Endothelial cell of umbilical vein (primary cell): ENCODE data around the gene GLRX. TPM values are rescaled to one million over a fixed set of nuclear protein-coding genes. Genes with fewer than 3 reads are reported as not detected.
"Not testable (repeated sequence)": the region's sequence is repeated elsewhere in the genome, so short reads cannot be mapped to it uniquely, and the experiment has no call there.

Experiments used
- BruUV-seq: library from RNA; stranded (reverse); fragments of 400-500 nt; replicated peaks from 2 replicates; lab custom pipeline; 2021; lab: Mats Ljungman, UMichigan
- CTCF ChIA-PET: fragments of 300-600, 350-600 bp; sonication (Branson Sonifier 250); formaldehyde crosslinking; loops from one replicate; lab custom pipeline; 2021; ENCODE audit warnings: antibody characterized with exemption, inconsistent platforms; lab: Charles Lee
- POLR2A ChIA-PET: fragments of 300-600, 350-600 bp; sonication (Branson Sonifier 250); formaldehyde crosslinking; loops from one replicate; lab custom pipeline; 2021; ENCODE audit warnings: antibody characterized with exemption, inconsistent platforms; lab: Charles Lee
- DNase-seq: peaks from one replicate; pipeline ENCODE4 v3.0.0-alpha.2; 2011; ENCODE audit warnings: low read depth, low spot score
- FAIRE-seq: peaks from 2 replicates; lab custom pipeline; 2011; peaks lifted over from hg19 to GRCh38; lab: Jason Lieb, UNC
- H2AFZ ChIP-seq: 2 replicates; pipeline ENCODE4 v1.6.0; 2012; ENCODE audit warnings: low read depth, low read length, control low read depth, inconsistent platforms
- H3K27ac ChIP-seq: 2 replicates; pipeline ENCODE4 v1.5.1; 2011; ENCODE audit warnings: low read depth, mild to moderate bottlenecking, control low read depth, low read length, moderate library complexity; ENCODE audit not compliant: insufficient read depth
- H3K27me3 ChIP-seq, 2 experiments: 2 replicates each; pipeline versions ENCODE4 v1.6.0 to v1.6.1; 2011; ENCODE audit warnings: low read length in 2 of 2, mixed read lengths in 1 of 2; ENCODE audit not compliant: control insufficient read depth in 2 of 2, insufficient read depth in 2 of 2
- H3K36me3 ChIP-seq, 2 experiments: 2 replicates in 1 of 2; 3 replicates in 1 of 2; pipeline ENCODE4 v1.5.1; 2011; ENCODE audit warnings: low read length in 2 of 2, mild to moderate bottlenecking in 1 of 2, moderate library complexity in 1 of 2; ENCODE audit not compliant: control insufficient read depth in 2 of 2, insufficient read depth in 2 of 2; ENCODE audit errors: extremely low read depth in 1 of 2
- H3K4me1 ChIP-seq: 3 replicates; pipeline ENCODE4 v1.5.1; 2011; ENCODE audit warnings: mild to moderate bottlenecking, low read length; ENCODE audit not compliant: control insufficient read depth, insufficient read depth; ENCODE audit errors: extremely low read depth
- H3K4me2 ChIP-seq: 2 replicates; pipeline ENCODE4 v1.6.1; 2011; ENCODE audit warnings: low read length, control low read depth, mixed read lengths; ENCODE audit not compliant: insufficient read depth
- H3K4me3 ChIP-seq, 3 experiments: fragments of 200-600 bp in 1 of 3; sonication (generic), shearing (Covaris generic) in 1 of 3; replicated peaks in 1 of 3; 2 replicates each; pipeline ENCODE4 v1.5.1; 2011 to 2016; ENCODE audit warnings: control low read depth in 3 of 3, low read length in 3 of 3, mild to moderate bottlenecking in 2 of 3, inconsistent platforms in 1 of 3, low read depth in 1 of 3, moderate library complexity in 1 of 3; ENCODE audit not compliant: insufficient read depth in 1 of 3
- H3K79me2 ChIP-seq: 2 replicates; pipeline ENCODE4 v1.6.0; 2012; ENCODE audit warnings: low read length, inconsistent platforms; ENCODE audit not compliant: control insufficient read depth, insufficient read depth
- H3K9ac ChIP-seq: replicated peaks from 2 replicates; pipeline ENCODE3; 2011; ENCODE audit warnings: low read length, control low read depth; ENCODE audit not compliant: insufficient read depth; ENCODE audit errors: extremely low read depth
- H3K9me1 ChIP-seq: replicated peaks from 3 replicates; pipeline ENCODE4 v1.6.0; 2011; ENCODE audit warnings: mild to moderate bottlenecking, low read length; ENCODE audit not compliant: control insufficient read depth, insufficient read depth; ENCODE audit errors: extremely low read depth
- H3K9me3 ChIP-seq: replicated peaks from 2 replicates; pipeline ENCODE4 v1.5.1; 2012; ENCODE audit warnings: low read length, inconsistent platforms; ENCODE audit not compliant: control insufficient read depth, insufficient read depth
- H4K20me1 ChIP-seq: replicated peaks from 2 replicates; pipeline ENCODE3; 2011; ENCODE audit warnings: mild to moderate bottlenecking, low read length; ENCODE audit not compliant: control insufficient read depth, insufficient read depth; ENCODE audit errors: extremely low read depth
- CTCF ChIP-seq, 2 donors: IDR thresholded peaks; 1 replicate in 1 of 2; 2 replicates in 1 of 2; pipeline ENCODE4 v1.5.1; 2011; ENCODE audit warnings: low read length in 2 of 2, mild to moderate bottlenecking in 2 of 2, moderate library complexity in 2 of 2, control low read depth in 1 of 2, inconsistent platforms in 1 of 2, low read depth in 1 of 2; ENCODE audit not compliant: insufficient read depth in 1 of 2; ENCODE audit errors: extremely low read depth in 1 of 2
- EZH2 ChIP-seq: IDR thresholded peaks from 2 replicates; pipeline ENCODE4 v1.6.1; 2012; ENCODE audit warnings: borderline replicate concordance, low read depth, mild to moderate bottlenecking, moderate library complexity, low read length, inconsistent platforms; ENCODE audit not compliant: severe bottlenecking
- FOS ChIP-seq: IDR thresholded peaks from 2 replicates; pipeline ENCODE4 v1.6.1; 2011; ENCODE audit warnings: mild to moderate bottlenecking, low read length, moderate library complexity, borderline replicate concordance; ENCODE audit not compliant: insufficient read depth
- GATA2 ChIP-seq: IDR thresholded peaks from 2 replicates; pipeline ENCODE4 v1.7.0; 2011; ENCODE audit warnings: low read depth, mild to moderate bottlenecking, moderate library complexity, mixed read lengths, low read length; ENCODE audit not compliant: insufficient read length, insufficient read depth
- JUN ChIP-seq: IDR thresholded peaks from 2 replicates; pipeline ENCODE4 v1.6.1; 2011; ENCODE audit warnings: borderline replicate concordance, low read depth; ENCODE audit not compliant: insufficient read length, insufficient read depth
- MAX ChIP-seq: IDR thresholded peaks from 2 replicates; pipeline ENCODE4 v1.6.1; 2011; ENCODE audit not compliant: insufficient read depth, insufficient read length
- MYC ChIP-seq: IDR thresholded peaks from one replicate; pipeline ENCODE4 v1.6.1; 2011; ENCODE audit warnings: mild to moderate bottlenecking, low read depth, low read length
- POLR2A ChIP-seq: IDR thresholded peaks from 2 replicates; pipeline ENCODE4 v1.6.1; 2012; ENCODE audit warnings: low read depth, mild to moderate bottlenecking, control low read depth, low read length
- POLR2AphosphoS5 ChIP-seq: IDR thresholded peaks from 2 replicates; pipeline ENCODE4 v1.6.1; 2012; ENCODE audit warnings: low read depth, mild to moderate bottlenecking, control low read depth, low read length, moderate library complexity; ENCODE audit not compliant: insufficient read depth
- dilution Hi-C: fragments of 300-500 bp; cut with MboI; formaldehyde crosslinking; loops from one replicate; pipeline ENCODE4 v1.15.0; 2019; ENCODE audit warnings: low sequenced_read_pairs; ENCODE audit not compliant: extremely low pct_ligation_motif_present
- intact Hi-C: fragments of 100-400 bp; cut with micrococcal nuclease; formaldehyde crosslinking; loops from one replicate; pipeline ENCODE4 v1.10.0; 2022
- polyA plus RNA-seq, 4 experiments: library from polyadenylated mRNA; depleted of rRNA in 3 of 4; stranded (reverse) in 3 of 4; unstranded in 1 of 4; fragments of >200 nt; gene quantifications; 2 replicates each; pipeline versions ENCODE4 v1.2.1 to v1.2.3, GENCODE V29; 2011 to 2012; ENCODE audit warnings: missing spikeins in 1 of 4
- total RNA-seq: library from RNA; stranded (reverse); gene quantifications from 2 replicates; pipeline ENCODE4 v1.2.3, GENCODE V29; 2021

Gene GLRX
- total and polyA plus RNA-seq, 2 donors (not counting 3 experiments of a cell fraction or from before 2014, with no cell fraction given): 14.2 to 40.3 TPM

- no peaks in the 10 kb centered on the region for H3K9me3 ChIP-seq
- intact Hi-C loops: loop anchor here (10.0 kb wide), 1 partner anchor 322 kb away; no protein-coding TSS in a partner anchor
- BruUV-seq: no TSS peak
- no peak overlapping the region for H3K4me3 ChIP-seq
- no peak overlapping the region for H3K27ac ChIP-seq
- no peak overlapping the region for H3K4me2 ChIP-seq
- ChIA-PET CTCF (interaction anchor here (1.0 to 14.6 kb wide), 4 partner anchors 31 to 207 kb away, joined by 3 to 201 read pairs (median 4); no protein-coding TSS in a partner anchor), POLR2A (interaction anchor here (0.7 kb wide), 1 partner anchor 85 kb away, joined by 5 read pairs; no protein-coding TSS in a partner anchor)
- no peak for DNase-seq
- no peak overlapping the region for H3K9ac ChIP-seq
- no peaks in the 10 kb centered on the region for H4K20me1 ChIP-seq
- H3K79me2 ChIP-seq: no peaks in the 10 kb centered on the region
- dilution Hi-C loops: no loop called here
- no peaks in the 10 kb centered on the region for H3K9me1 ChIP-seq
- peaks cover 7% of the 10 kb centered on the region for H3K4me1 ChIP-seq
- H3K36me3 ChIP-seq: no peaks in the 10 kb centered on the region
- TF ChIP-seq CTCF (IDR thresholded peaks at IDR 0.05; ENCODE audit: extremely low read depth in 1 of 2, insufficient read depth in 1 of 2, low read depth in 1 of 2, low read length in 2 of 2) (no peak), POLR2AphosphoS5 (no peak), MYC (no peak), POLR2A (no peak), MAX (no peak), FOS (no peak), EZH2 (no peak), GATA2 (no peak), JUN (no peak)
- H3K27me3 ChIP-seq: no peaks in the 10 kb centered on the region
- no peak overlapping the region for H2AFZ ChIP-seq
- no peak for FAIRE-seq
Observed at GRCh38 chr5:95852567-95852966, 30.0 kb upstream of the GLRX start.

- H3K9me1 ChIP-seq, H2AFZ ChIP-seq, H3K79me2 ChIP-seq, DNase-seq, H3K27me3 ChIP-seq, H3K36me3 ChIP-seq, H3K27ac ChIP-seq, H4K20me1 ChIP-seq, H3K9ac ChIP-seq, H3K4me2 ChIP-seq, H3K4me3 ChIP-seq, FAIRE-seq, dilution Hi-C loops, POLR2A ChIA-PET, H3K9me3 ChIP-seq, BruUV-seq, H3K4me1 ChIP-seq: not testable (repeated sequence)
- intact Hi-C loops: loop anchor here (10.0 kb wide), 1 partner anchor 324 kb away; no protein-coding TSS in a partner anchor
- CTCF ChIA-PET: interaction anchor here (1.3 to 14.6 kb wide), 2 partner anchors 67 to 485 kb away, joined by 3 to 201 read pairs; no protein-coding TSS in a partner anchor
Observed at GRCh38 chr5:95851141-95851540, 28.6 kb upstream of the GLRX start.
